Karpas-422 (cell line): Measurements from ENCODE around the gene PIKFYVE. TPM values are rescaled to one million over a fixed set of nuclear protein-coding genes. Genes with fewer than 3 reads are reported as not detected.

ENCODE experiments used
- DNase-seq: peaks from one replicate; pipeline ENCODE4 v3.0.0-alpha.2; 2015
- H2AFZ ChIP-seq: fragments of 200-600 bp; sonication (generic); 2 replicates; pipeline ENCODE4 v1.6.1; 2014; ENCODE audit warnings: antibody characterized with exemption, low read length, mixed read lengths
- H3K27ac ChIP-seq: fragments of 200-600 bp; sonication (generic); 2 replicates; pipeline ENCODE4 v1.5.1; 2014; ENCODE audit warnings: mild to moderate bottlenecking, low read length, moderate library complexity
- H3K27me3 ChIP-seq: fragments of 200-600 bp; sonication (generic); 2 replicates; pipeline ENCODE4 v1.6.1; 2014; ENCODE audit warnings: low read length, mixed read lengths
- H3K36me3 ChIP-seq: fragments of 200-600 bp; sonication (generic); 2 replicates; pipeline ENCODE4 v1.6.1; 2014; ENCODE audit warnings: low read length, mixed read lengths; ENCODE audit not compliant: insufficient read depth
- H3K4me1 ChIP-seq: fragments of 200-600 bp; sonication (generic); 2 replicates; pipeline ENCODE4 v1.6.1; 2014; ENCODE audit warnings: mild to moderate bottlenecking, low read length, mixed read lengths
- H3K4me2 ChIP-seq: fragments of 200-600 bp; sonication (generic); 2 replicates; pipeline ENCODE4 v1.6.1; 2014; ENCODE audit warnings: low read length, low read depth, mild to moderate bottlenecking; ENCODE audit not compliant: poor library complexity, severe bottlenecking
- H3K4me3 ChIP-seq: fragments of 200-600 bp; sonication (generic); 2 replicates; pipeline ENCODE4 v1.5.1; 2014; ENCODE audit warnings: mild to moderate bottlenecking, antibody characterized with exemption, low read length, mixed read lengths
- H3K79me2 ChIP-seq: fragments of 200-600 bp; sonication (generic); 2 replicates; pipeline ENCODE4 v1.6.1; 2014; ENCODE audit warnings: mild to moderate bottlenecking, low read length, mixed read lengths
- H3K9ac ChIP-seq: fragments of 200-600 bp; sonication (generic); 2 replicates; pipeline ENCODE4 v1.6.0; 2014; ENCODE audit warnings: low read length
- H3K9me2 ChIP-seq: fragments of 200-600 bp; sonication (generic), shearing (Covaris generic); replicated peaks from 2 replicates; pipeline ENCODE4 v1.6.0; 2014; ENCODE audit warnings: mild to moderate bottlenecking, low read length, moderate library complexity; ENCODE audit not compliant: insufficient read depth
- H3K9me3 ChIP-seq: fragments of 300-700, 200-600 bp; sonication (generic); 2 replicates; pipeline ENCODE4 v1.6.1; 2014; ENCODE audit warnings: low read length, mixed read lengths
- H4K20me1 ChIP-seq: fragments of 200-600 bp; sonication (generic); 2 replicates; pipeline ENCODE4 v1.6.1; 2014; ENCODE audit warnings: mild to moderate bottlenecking, antibody characterized with exemption, low read length, low read depth; ENCODE audit not compliant: insufficient read depth
- total RNA-seq: library from RNA; depleted of rRNA; stranded (reverse); fragments of >200 nt; shearing (Covaris generic); gene quantifications from 2 replicates; pipeline ENCODE4 v1.2.3, GENCODE V29; 2014; ENCODE audit warnings: low replicate concordance

The PIKFYVE gene
- total RNA-seq, 1 experiment from 2014 or later, result 58.0 TPM

GRCh38 chr2:208297961-208298360 is 31.9 kb downstream of the PIKFYVE start:
- H3K79me2 ChIP-seq, result peaks cover 43% of the 10 kb centered on the region
- H3K4me1 ChIP-seq, result peaks cover 10% of the 10 kb centered on the region
- no peaks in the 10 kb centered on the region for H3K9me3 ChIP-seq
- H3K4me2 ChIP-seq, result no peak overlapping the region
- no peaks in the 10 kb centered on the region for H4K20me1 ChIP-seq
- peaks cover 46% of the 10 kb centered on the region for H3K36me3 ChIP-seq
- DNase-seq, result no peak
- H3K4me3 ChIP-seq, result no peak overlapping the region
- H3K9me2 ChIP-seq, result no peaks in the 10 kb centered on the region
- H3K27ac ChIP-seq, result 0 out of 2 replicates have a peak overlapping the region, but pooled peaks have one; percentile 18
- H3K27me3 ChIP-seq, result no peaks in the 10 kb centered on the region
- no peak overlapping the region for H3K9ac ChIP-seq
- no peak overlapping the region for H2AFZ ChIP-seq

GRCh38 chr2:208300847-208301618 is 35.0 kb downstream of the PIKFYVE start:
- DNase-seq, result no peak
- Histone ChIP-seq H3K9me3 (no peaks in the 10 kb centered on the region), H3K4me1 (peaks cover 10% of the 10 kb centered on the region), H3K9ac (no peak overlapping the region), H3K4me3 (no peak overlapping the region), H4K20me1 (no peaks in the 10 kb centered on the region), H3K27me3 (no peaks in the 10 kb centered on the region), H3K9me2 (no peaks in the 10 kb centered on the region), H3K4me2 (no peak overlapping the region), H3K36me3 (peaks cover 48% of the 10 kb centered on the region), H3K27ac (no peak overlapping the region), H3K79me2 (peaks cover 13% of the 10 kb centered on the region), H2AFZ (no peak overlapping the region)

- Histone ChIP-seq H3K9me3 (no peaks in the 10 kb centered on the region), H3K4me2 (no peak overlapping the region), H3K36me3 (peaks cover 54% of the 10 kb centered on the region), H4K20me1 (no peaks in the 10 kb centered on the region), H3K27ac (no peak overlapping the region), H3K9me2 (no peaks in the 10 kb centered on the region), H3K4me1 (no peaks in the 10 kb centered on the region), H3K4me3 (no peak overlapping the region), H3K9ac (no peak overlapping the region), H2AFZ (no peak overlapping the region), H3K27me3 (no peaks in the 10 kb centered on the region), H3K79me2 (no peaks in the 10 kb centered on the region)
- DNase-seq, result no peak
Measured at GRCh38 chr2:208304157-208304556, 38.1 kb downstream of the PIKFYVE start.

GRCh38 chr2:208304695-208305094 is 38.6 kb downstream of the PIKFYVE start:
- peaks cover 59% of the 10 kb centered on the region for H3K36me3 ChIP-seq
- H3K4me2 ChIP-seq, result no peak overlapping the region
- no peak overlapping the region for H3K9ac ChIP-seq
- no peak overlapping the region for H3K27ac ChIP-seq
- H3K9me2 ChIP-seq, result no peaks in the 10 kb centered on the region
- H3K9me3 ChIP-seq, result no peaks in the 10 kb centered on the region
- H3K27me3 ChIP-seq, result no peaks in the 10 kb centered on the region
- no peaks in the 10 kb centered on the region for H3K79me2 ChIP-seq
- no peak for DNase-seq
- H3K4me3 ChIP-seq, result no peak overlapping the region
- no peak overlapping the region for H2AFZ ChIP-seq
- no peaks in the 10 kb centered on the region for H4K20me1 ChIP-seq
- H3K4me1 ChIP-seq, result no peaks in the 10 kb centered on the region

GRCh38 chr2:208306291-208306690 is 40.2 kb downstream of the PIKFYVE start:
- no peak overlapping the region for H2AFZ ChIP-seq
- no peak overlapping the region for H3K4me3 ChIP-seq
- no peaks in the 10 kb centered on the region for H3K9me3 ChIP-seq
- no peak overlapping the region for H3K27ac ChIP-seq
- no peak overlapping the region for H3K9ac ChIP-seq
- H3K4me2 ChIP-seq, result no peak overlapping the region
- no peaks in the 10 kb centered on the region for H3K27me3 ChIP-seq
- H3K9me2 ChIP-seq, result no peaks in the 10 kb centered on the region
- H3K79me2 ChIP-seq, result peaks cover 10% of the 10 kb centered on the region; the same call in 1 of the 2 replicates
- no peaks in the 10 kb centered on the region for H4K20me1 ChIP-seq
- peaks cover 10% of the 10 kb centered on the region for H3K4me1 ChIP-seq
- no peak for DNase-seq
- H3K36me3 ChIP-seq, result peaks cover 59% of the 10 kb centered on the region

DNA sequence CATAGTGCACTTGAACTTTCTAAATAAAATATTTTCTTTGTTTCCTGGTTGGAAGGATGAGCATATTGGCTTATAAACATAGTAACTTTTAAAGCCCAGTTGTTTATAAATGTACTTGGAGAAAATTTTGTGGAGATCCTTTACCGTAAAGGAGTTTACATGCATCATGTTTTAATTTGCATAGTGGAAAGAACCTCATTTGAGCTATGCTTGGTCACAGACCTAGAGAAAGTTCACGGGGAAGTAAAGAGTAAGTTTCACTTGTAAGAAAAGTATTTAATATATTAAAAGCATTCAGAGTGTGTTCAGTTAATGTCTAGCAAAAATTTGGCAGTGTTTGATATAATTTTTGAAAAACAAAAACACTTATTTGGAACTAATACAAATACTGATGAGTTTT is 45.3 kb downstream of the PIKFYVE start:
- Histone ChIP-seq H3K27ac (peak overlapping the region; percentile 31; the same call in 1 of the 2 replicates), H3K9me2 (no peaks in the 10 kb centered on the region), H2AFZ (no peak overlapping the region), H4K20me1 (no peaks in the 10 kb centered on the region), H3K4me3 (no peak overlapping the region), H3K9ac (no peak overlapping the region), H3K4me1 (peaks cover 19% of the 10 kb centered on the region), H3K9me3 (no peaks in the 10 kb centered on the region), H3K79me2 (peaks cover 22% of the 10 kb centered on the region), H3K36me3 (peaks cover 49% of the 10 kb centered on the region), H3K4me2 (peak overlapping the region; percentile 18), H3K27me3 (no peaks in the 10 kb centered on the region)
- no peak for DNase-seq

- H3K27ac ChIP-seq, result peak overlapping the region; percentile 31; the same call in 1 of the 2 replicates
- H3K9me3 ChIP-seq, result no peaks in the 10 kb centered on the region
- H3K9ac ChIP-seq, result no peak overlapping the region
- no peak overlapping the region for H3K4me3 ChIP-seq
- 0 out of 2 replicates have a peak overlapping the region, but pooled peaks have one; percentile 43 for H2AFZ ChIP-seq
- no peaks in the 10 kb centered on the region for H3K27me3 ChIP-seq
- H3K79me2 ChIP-seq, result peaks cover 22% of the 10 kb centered on the region
- no peak for DNase-seq
- no peak overlapping the region for H3K4me2 ChIP-seq
- no peaks in the 10 kb centered on the region for H3K9me2 ChIP-seq
- peaks cover 47% of the 10 kb centered on the region for H3K36me3 ChIP-seq
- peaks cover 19% of the 10 kb centered on the region for H3K4me1 ChIP-seq
- H4K20me1 ChIP-seq, result no peaks in the 10 kb centered on the region
Measured at GRCh38 chr2:208311954-208312353, 45.9 kb downstream of the PIKFYVE start.

- no peak overlapping the region for H2AFZ ChIP-seq
- no peaks in the 10 kb centered on the region for H3K9me3 ChIP-seq
- no peak overlapping the region for H3K9ac ChIP-seq
- H3K4me2 ChIP-seq, result no peak overlapping the region
- H3K79me2 ChIP-seq, result peaks cover 22% of the 10 kb centered on the region
- H3K4me1 ChIP-seq, result peaks cover 34% of the 10 kb centered on the region
- no peak for DNase-seq
- no peaks in the 10 kb centered on the region for H3K27me3 ChIP-seq
- no peak overlapping the region for H3K27ac ChIP-seq
- H3K4me3 ChIP-seq, result no peak overlapping the region
- peaks cover 35% of the 10 kb centered on the region for H3K36me3 ChIP-seq
- no peaks in the 10 kb centered on the region for H3K9me2 ChIP-seq
- no peaks in the 10 kb centered on the region for H4K20me1 ChIP-seq
Measured at GRCh38 chr2:208315081-208315788, 49.2 kb downstream of the PIKFYVE start.
